ENCODE measurements around the gene PHC3. TPM values are rescaled to one million over a fixed set of nuclear protein-coding genes. Genes with fewer than 3 reads are reported as not detected.

PHC3 gene
- total RNA-seq, 4 donors from 2014 or later, result 45.2 to 113 (median 83.9) TPM

DNA sequence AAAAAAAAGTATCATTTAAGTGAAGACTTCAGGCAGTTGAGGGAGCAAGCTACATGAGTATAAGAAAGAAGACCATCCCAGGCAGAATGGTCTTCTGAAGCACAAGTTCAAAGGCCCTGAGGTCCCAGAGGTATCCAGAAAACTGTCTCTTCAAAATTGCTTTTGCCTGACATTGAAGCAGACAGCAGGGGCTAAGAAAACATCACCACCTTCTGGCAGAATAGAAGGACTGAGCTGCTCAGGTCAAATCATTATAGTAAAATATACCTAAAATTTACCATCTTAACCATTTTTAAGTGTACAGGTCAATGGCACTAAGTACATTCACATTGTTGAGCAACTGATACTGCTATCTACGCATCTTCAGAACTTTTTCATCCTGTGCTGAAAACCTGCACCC lies 127.3 kb downstream of the PHC3 start:
- ATAC-seq, result no peak
- WGBS, 2 donors (ENCODE audit: low coverage in 1 of 2), result 90% methylated on average over 1 of the region's 1 CpG
- no peak for TF ChIP-seq POLR2AphosphoS5 (IDR thresholded peaks at IDR 0.05)
- TF ChIP-seq, protein P1, sequence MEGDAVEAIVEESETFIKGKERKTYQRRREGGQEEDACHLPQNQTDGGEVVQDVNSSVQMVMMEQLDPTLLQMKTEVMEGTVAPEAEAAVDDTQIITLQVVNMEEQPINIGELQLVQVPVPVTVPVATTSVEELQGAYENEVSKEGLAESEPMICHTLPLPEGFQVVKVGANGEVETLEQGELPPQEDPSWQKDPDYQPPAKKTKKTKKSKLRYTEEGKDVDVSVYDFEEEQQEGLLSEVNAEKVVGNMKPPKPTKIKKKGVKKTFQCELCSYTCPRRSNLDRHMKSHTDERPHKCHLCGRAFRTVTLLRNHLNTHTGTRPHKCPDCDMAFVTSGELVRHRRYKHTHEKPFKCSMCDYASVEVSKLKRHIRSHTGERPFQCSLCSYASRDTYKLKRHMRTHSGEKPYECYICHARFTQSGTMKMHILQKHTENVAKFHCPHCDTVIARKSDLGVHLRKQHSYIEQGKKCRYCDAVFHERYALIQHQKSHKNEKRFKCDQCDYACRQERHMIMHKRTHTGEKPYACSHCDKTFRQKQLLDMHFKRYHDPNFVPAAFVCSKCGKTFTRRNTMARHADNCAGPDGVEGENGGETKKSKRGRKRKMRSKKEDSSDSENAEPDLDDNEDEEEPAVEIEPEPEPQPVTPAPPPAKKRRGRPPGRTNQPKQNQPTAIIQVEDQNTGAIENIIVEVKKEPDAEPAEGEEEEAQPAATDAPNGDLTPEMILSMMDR (IDR thresholded peaks at IDR 0.05), result peak in 1 of 4 experiments; percentile 4
- TF ChIP-seq EP300 (IDR thresholded peaks at IDR 0.05), result no peak

DNA sequence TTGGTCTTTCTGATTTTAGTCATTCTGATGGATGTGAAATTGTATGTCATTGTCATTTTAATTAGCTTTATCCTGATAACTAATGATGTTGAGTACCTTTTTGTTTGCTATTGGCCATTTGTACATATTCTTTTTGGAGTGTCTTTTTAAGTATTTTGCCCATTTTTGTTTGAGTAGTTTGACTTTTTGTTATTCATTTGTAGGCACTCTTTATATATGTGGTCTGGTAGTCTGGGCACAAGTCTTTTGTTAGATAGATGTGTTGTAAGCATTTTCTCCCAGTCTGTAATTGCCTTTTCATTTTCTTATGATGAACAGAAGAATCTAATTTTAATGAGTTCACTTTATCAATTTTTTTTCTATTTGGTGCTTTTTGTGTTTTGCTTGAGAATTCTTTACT lies 129.1 kb downstream of the PHC3 start:
- H3K27me3 ChIP-seq, result no peaks in the 10 kb centered on the region
- no peak for ATAC-seq
- H3K4me3 ChIP-seq, result no peak overlapping the region
- TF ChIP-seq, protein P1 (IDR thresholded peaks at IDR 0.05), result no peak
- TF ChIP-seq EP300 (IDR thresholded peaks at IDR 0.05) (no peak), POLR2AphosphoS5 (IDR thresholded peaks at IDR 0.05) (no peak), POLR2A (IDR thresholded peaks at IDR 0.05) (no peak)
- no peaks in the 10 kb centered on the region for H3K4me1 ChIP-seq
- H3K36me3 ChIP-seq, result no peaks in the 10 kb centered on the region
- H3K27ac ChIP-seq, result no peak overlapping the region
- H3K9me3 ChIP-seq, result no peaks in the 10 kb centered on the region

More for the DNA sequence above, 127.3 kb downstream of the PHC3 start:
- no peak overlapping the region for H3K4me3 ChIP-seq
- H3K27ac ChIP-seq, result no peak overlapping the region
- no peaks in the 10 kb centered on the region for H3K4me1 ChIP-seq
- H3K9me3 ChIP-seq, result no peaks in the 10 kb centered on the region
- no peaks in the 10 kb centered on the region for H3K36me3 ChIP-seq
- no peaks in the 10 kb centered on the region for H3K27me3 ChIP-seq

DNA sequence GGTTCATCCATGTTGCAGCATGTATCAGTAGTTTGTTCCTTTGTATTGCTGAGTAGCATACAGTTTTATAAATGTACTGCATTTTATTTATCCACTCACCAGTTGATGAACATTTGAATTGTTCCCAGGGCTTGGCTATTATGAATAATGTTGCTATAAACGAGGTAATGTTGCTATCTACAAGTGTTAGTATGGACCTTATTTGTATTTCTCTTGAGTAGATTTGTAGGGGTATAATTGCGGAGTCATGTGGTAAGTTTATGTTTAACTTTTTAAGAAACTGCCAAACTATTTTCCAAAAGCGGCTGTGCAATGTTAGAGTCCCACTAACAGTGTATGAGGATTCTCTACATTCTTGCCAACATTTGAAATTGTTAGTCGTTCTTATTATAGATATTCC lies 130.8 kb downstream of the PHC3 start:
- no peaks in the 10 kb centered on the region for H3K27me3 ChIP-seq
- no peak overlapping the region for H3K27ac ChIP-seq
- no peaks in the 10 kb centered on the region for H3K9me3 ChIP-seq
- H3K36me3 ChIP-seq, result no peaks in the 10 kb centered on the region
- WGBS, 2 donors (ENCODE audit: low coverage in 1 of 2), result 67 to 77% methylated on average over 4 of the region's 4 CpGs
- no peak for ATAC-seq
- H3K4me3 ChIP-seq, result no peak overlapping the region
- TF ChIP-seq, protein P1 (IDR thresholded peaks at IDR 0.05), result no peak
- TF ChIP-seq POLR2AphosphoS5 (IDR thresholded peaks at IDR 0.05) (no peak), EP300 (IDR thresholded peaks at IDR 0.05) (no peak), POLR2A (IDR thresholded peaks at IDR 0.05) (no peak)
- no peaks in the 10 kb centered on the region for H3K4me1 ChIP-seq

DNA sequence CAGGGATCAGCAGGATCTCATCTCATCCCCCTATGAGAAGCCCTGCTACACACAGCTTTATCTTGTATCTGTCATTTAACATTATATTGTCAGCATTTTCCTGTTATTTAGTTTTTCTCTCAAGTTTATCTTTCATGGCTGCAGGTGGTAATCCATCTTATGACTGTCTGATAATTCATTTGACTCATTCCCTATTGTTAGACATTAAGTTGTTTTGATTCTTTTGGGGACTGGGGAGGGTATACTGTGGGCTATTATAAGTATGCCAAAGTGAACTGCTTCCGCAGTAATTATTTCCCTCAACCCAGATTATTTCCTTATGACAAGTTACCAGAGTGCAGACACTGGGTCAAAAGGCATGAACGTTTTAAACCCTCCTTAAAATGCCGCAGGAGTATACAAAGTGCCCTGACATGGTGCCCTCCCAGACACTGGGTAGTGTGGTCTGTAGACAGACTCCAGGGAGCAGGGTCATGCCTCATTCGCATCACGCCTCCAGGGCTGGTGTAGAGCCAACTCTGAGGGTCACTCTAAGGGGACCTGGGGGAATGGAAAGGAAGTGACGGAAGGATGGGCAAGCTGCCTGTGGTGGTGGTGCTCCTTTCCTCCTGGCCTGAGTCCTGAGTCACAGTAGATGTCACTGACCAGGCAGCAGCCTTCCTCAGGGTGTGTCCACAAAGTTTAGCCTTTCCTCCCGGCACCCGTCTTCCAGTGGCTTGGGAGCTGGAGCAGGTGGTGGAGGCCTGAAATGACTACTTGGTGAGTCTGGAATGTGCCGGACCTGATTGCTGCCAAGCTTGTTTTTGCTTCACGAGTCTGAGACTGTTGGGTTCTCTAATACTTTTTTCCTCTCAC lies 132.2 kb downstream of the PHC3 start:
- TF ChIP-seq POLR2AphosphoS5 (IDR thresholded peaks at IDR 0.05) (no peak), POLR2A (IDR thresholded peaks at IDR 0.05) (no peak), EP300 (IDR thresholded peaks at IDR 0.05) (no peak)
- TF ChIP-seq, protein P1 (IDR thresholded peaks at IDR 0.05), result no peak
- WGBS, 2 donors (ENCODE audit: low coverage in 1 of 2), result 56 to 71% methylated on average over 8 to 9 of the region's 10 CpGs
- ATAC-seq, result peak; percentile 48

DNA sequence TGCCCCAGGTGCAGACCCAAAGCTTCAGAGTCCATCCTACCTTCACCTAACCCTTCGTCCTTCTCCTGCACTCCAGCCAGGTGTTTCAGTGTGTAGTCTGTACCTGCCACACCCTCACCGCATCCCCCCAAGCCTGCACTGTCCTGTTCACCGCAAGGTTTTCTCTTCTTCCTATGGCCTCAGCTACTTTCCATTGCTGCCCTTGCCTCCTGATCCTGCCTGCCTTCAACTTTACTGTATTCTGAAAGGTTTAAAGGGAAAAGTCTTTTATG lies 134.5 kb downstream of the PHC3 start:
- Histone ChIP-seq H3K36me3 (no peaks in the 10 kb centered on the region), H3K4me3 (no peak overlapping the region), H3K27ac (no peak overlapping the region), H3K4me1 (no peaks in the 10 kb centered on the region), H3K9me3 (no peaks in the 10 kb centered on the region), H3K27me3 (peaks cover 26% of the 10 kb centered on the region)
- ATAC-seq, result no peak
- 78 to 92% methylated on average over 2 to 3 of the region's 3 CpGs for WGBS, 2 donors (ENCODE audit: low coverage in 1 of 2)
- TF ChIP-seq POLR2A (IDR thresholded peaks at IDR 0.05), result no peak
- TF ChIP-seq, protein P1 (IDR thresholded peaks at IDR 0.05), result no peak

More for the DNA sequence above, 132.2 kb downstream of the PHC3 start:
- peaks cover 6% of the 10 kb centered on the region for H3K27me3 ChIP-seq
- H3K9me3 ChIP-seq, result no peaks in the 10 kb centered on the region
- no peaks in the 10 kb centered on the region for H3K36me3 ChIP-seq
- no peak overlapping the region for H3K4me3 ChIP-seq
- peak overlapping the region in 1 of 4 donors; percentile 47 for H3K27ac ChIP-seq
- no peaks in the 10 kb centered on the region for H3K4me1 ChIP-seq

Measured in gastroesophageal sphincter (tissue), 4 donors.